ENCODE results near the gene TBC1D24.
A peak's percentile ranks its signal among the peaks of the same experiment; 100 is the strongest.

Gene TBC1D24

DNA sequence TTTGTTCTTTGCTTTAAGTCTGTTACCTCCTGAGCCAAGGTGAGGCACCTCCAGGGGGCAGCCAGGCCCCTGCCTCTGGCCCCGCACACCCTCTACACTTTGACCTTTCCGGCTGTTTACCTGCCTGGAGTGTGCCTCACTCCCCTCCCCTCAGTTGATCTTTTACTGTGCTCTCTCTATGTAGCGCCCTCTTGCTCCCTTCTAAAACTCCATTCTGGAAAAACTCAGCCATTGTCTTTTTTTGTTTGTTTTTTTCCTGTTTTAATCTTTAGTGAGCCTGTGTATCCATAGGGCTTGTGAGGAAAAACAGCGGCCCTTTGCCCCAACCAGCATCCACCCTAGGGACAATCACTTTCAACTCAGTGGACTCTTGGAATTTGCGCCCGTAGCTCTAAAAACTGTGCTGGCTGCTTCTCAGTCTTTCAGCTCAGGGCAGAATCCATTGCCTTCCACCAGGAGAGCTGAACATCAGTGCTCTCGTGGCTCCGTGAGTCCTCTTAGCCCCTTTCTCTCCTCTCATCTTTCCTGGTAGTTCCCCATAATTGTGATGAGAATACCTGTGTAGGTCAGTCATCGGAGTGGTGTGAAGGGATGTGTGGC is 49.5 kb downstream of the TBC1D24 start:
- peaks cover 43 to 52% of the 10 kb centered on the region in 2 donors for H3K36me3 Mint-ChIP-seq
- H3K4me1 Mint-ChIP-seq = peaks cover 20 to 36% of the 10 kb centered on the region in 2 donors
- DNase-seq (no peak), ATAC-seq (replicated peaks) (no peak)
- no peak overlapping the region for H3K4me3 Mint-ChIP-seq
- H3K27me3 Mint-ChIP-seq = no peaks in the 10 kb centered on the region
- H3K9me3 Mint-ChIP-seq = no peaks in the 10 kb centered on the region
- peak overlapping the region; percentile 40 for H3K27ac Mint-ChIP-seq

GRCh38 chr16:2526135-2526534 is 51.2 kb downstream of the TBC1D24 start:
- H3K4me1 Mint-ChIP-seq = peaks cover 19 to 40% of the 10 kb centered on the region in 2 donors
- no peaks in the 10 kb centered on the region for H3K27me3 Mint-ChIP-seq
- H3K36me3 Mint-ChIP-seq = peaks cover 38 to 50% of the 10 kb centered on the region in 2 donors
- ATAC-seq (replicated peaks) = no peak
- no peak for DNase-seq
- H3K9me3 Mint-ChIP-seq = no peaks in the 10 kb centered on the region
- H3K4me3 Mint-ChIP-seq = no peak overlapping the region
- no peak overlapping the region for H3K27ac Mint-ChIP-seq

- no peaks in the 10 kb centered on the region for H3K27me3 Mint-ChIP-seq
- no peak for DNase-seq
- H3K36me3 Mint-ChIP-seq = peaks cover 35 to 47% of the 10 kb centered on the region in 2 donors
- ATAC-seq (replicated peaks) = no peak
- H3K27ac Mint-ChIP-seq = no peak overlapping the region
- H3K4me1 Mint-ChIP-seq = peaks cover 24 to 45% of the 10 kb centered on the region in 2 donors
- H3K4me3 Mint-ChIP-seq = peak overlapping the region in 1 of 2 donors; percentile 48
- H3K9me3 Mint-ChIP-seq = no peaks in the 10 kb centered on the region
Observed at GRCh38 chr16:2527071-2527783, 52.3 kb downstream of the TBC1D24 start.

GRCh38 chr16:2527784-2528100 is 52.8 kb downstream of the TBC1D24 start:
- Mint-ChIP-seq H3K27ac (no peak overlapping the region), H3K36me3 (peaks cover 35 to 47% of the 10 kb centered on the region in 2 donors), H3K9me3 (no peaks in the 10 kb centered on the region), H3K4me3 (no peak overlapping the region), H3K4me1 (peaks cover 29 to 51% of the 10 kb centered on the region in 2 donors), H3K27me3 (no peaks in the 10 kb centered on the region)
- DNase-seq (no peak), ATAC-seq (replicated peaks) (no peak)

- DNase-seq = no peak
- Mint-ChIP-seq H3K27ac (no peak overlapping the region), H3K4me3 (no peak overlapping the region), H3K9me3 (no peaks in the 10 kb centered on the region), H3K27me3 (no peaks in the 10 kb centered on the region), H3K4me1 (peaks cover 29 to 48% of the 10 kb centered on the region in 2 donors), H3K36me3 (peaks cover 33 to 43% of the 10 kb centered on the region in 2 donors)
- ATAC-seq (replicated peaks) = no peak
Observed at GRCh38 chr16:2528161-2529060, 53.5 kb downstream of the TBC1D24 start.

DNA sequence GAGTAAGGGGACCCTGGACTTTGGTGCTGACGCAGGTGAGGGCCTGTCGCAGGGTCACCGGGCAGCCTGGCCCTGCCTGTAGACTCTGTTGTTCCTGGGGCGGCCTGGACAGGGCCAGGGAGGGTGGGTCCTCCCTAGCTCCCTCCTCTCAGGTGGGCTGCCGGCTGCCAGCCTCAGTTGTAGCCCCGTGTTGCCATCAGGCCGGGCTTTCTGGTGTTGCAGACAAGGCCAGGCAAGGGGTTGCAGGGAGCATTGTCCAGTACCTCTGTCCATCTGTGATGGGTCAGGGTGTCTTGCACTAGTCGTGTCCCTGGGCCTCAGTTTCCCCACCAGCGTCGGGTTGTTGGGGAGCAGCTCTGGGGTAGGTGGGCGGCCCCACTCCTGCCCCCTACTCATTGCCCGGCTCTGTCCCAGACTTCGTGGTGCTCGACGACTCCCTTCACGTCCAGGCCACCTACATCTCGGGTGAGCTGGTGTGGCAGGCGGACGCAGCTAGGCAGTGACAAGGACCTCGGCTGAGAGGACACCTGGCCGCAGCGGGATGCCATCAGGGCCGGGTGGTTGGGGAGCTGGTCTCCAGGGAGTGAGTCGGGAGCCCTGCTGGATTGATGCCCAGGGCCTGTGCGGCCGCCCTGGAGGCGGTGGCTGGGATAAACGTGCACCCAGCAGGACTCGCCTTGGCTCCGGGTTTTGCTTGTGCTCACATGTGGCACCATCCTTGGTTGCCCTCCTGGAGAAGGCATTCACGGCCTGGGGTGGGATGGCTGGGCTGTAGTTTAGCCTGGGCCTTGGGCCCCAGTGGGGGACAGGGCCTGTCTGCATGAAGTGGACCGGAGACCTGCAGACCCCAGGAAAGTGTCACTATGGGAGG is 54.4 kb downstream of the TBC1D24 start:
- Mint-ChIP-seq H3K27me3 (no peaks in the 10 kb centered on the region), H3K4me3 (no peak overlapping the region), H3K4me1 (peaks cover 24 to 39% of the 10 kb centered on the region in 2 donors), H3K9me3 (no peaks in the 10 kb centered on the region), H3K36me3 (peaks cover 26 to 34% of the 10 kb centered on the region in 2 donors), H3K27ac (peak overlapping the region; percentile 42)
- no peak for ATAC-seq (replicated peaks)
- DNase-seq = no peak

DNA sequence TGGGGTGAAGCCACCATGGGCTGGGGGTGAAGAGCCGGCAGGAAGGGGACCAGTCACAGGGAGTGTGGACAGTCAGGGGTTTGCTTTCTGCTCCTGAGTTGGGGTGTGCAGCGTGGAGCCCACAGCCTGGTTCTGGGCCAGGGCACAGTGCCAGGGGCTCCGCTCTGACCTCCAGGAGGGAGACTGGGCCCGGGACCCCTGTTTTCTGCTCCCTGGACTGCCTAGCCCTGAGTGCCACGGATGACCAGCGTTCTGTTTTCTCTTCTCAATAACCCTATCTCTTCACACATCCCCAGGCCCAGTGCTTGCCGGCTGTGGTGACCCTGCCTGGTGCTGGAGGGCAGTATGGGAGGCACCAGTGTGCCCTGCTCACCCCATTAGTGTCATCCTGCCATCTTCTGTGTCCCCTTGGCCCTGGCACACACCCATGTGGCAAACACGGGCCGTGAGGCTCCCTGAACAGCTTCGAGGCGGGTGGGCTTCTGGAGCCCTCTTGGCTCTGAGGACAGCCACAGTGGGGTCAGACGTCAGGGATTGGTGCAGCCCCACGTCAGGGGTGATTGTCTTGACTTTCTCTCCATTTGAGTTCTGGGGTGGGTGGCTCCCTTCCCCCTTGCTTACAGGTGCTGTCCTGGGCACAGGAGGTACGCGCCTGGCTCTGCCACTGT is 55.2 kb downstream of the TBC1D24 start:
- Mint-ChIP-seq H3K4me3 (peak overlapping the region in 1 of 2 donors; percentile 52), H3K36me3 (peaks cover 20 to 26% of the 10 kb centered on the region in 2 donors), H3K9me3 (no peaks in the 10 kb centered on the region), H3K4me1 (peaks cover 21 to 35% of the 10 kb centered on the region in 2 donors), H3K27ac (peak overlapping the region; percentile 99), H3K27me3 (no peaks in the 10 kb centered on the region)
- DNase-seq = no peak
- ATAC-seq (replicated peaks) = no peak

DNA sequence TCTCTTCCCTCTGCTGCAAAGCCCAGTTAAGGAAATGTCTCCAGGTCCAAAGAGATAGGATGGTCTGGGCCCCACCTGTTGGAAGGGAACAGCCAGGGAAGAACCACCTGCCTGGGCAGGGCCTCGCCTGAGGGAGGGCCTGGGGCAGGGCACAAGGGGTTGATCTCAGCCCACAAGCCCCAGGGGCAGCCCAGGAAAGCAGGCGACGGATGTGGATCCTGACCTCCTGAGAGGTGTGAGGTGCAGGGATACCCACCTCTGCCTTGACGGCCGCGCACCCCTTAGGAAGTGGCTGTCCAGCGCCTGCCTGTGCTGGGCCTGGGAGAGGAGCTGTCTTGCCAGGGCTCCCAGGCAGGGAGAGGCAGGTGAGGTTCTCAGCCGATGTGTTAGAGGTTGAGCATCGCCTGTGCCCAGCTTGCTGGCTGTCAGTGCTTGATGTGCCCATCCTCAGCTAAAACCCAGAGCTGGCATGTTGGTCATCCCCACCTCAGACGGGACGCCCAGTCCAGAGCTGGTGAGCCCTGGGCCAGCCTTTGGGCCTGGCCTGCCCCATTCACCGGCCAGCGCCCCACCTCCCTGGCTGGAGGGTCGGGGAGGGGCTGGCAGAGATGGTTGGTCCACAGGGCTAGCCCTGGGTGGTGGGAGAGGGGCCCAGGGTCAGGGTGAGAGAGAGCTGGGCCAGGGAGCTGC is 55.8 kb downstream of the TBC1D24 start:
- no peak for DNase-seq
- peak overlapping the region; percentile 99 for H3K27ac Mint-ChIP-seq
- peak overlapping the region; percentile 91 to 97 for H3K4me3 Mint-ChIP-seq
- no peak for ATAC-seq (replicated peaks)
- H3K27me3 Mint-ChIP-seq = no peaks in the 10 kb centered on the region
- peaks cover 21 to 35% of the 10 kb centered on the region in 2 donors for H3K4me1 Mint-ChIP-seq
- peaks cover 19 to 25% of the 10 kb centered on the region in 2 donors for H3K36me3 Mint-ChIP-seq
- no peaks in the 10 kb centered on the region for H3K9me3 Mint-ChIP-seq

DNA sequence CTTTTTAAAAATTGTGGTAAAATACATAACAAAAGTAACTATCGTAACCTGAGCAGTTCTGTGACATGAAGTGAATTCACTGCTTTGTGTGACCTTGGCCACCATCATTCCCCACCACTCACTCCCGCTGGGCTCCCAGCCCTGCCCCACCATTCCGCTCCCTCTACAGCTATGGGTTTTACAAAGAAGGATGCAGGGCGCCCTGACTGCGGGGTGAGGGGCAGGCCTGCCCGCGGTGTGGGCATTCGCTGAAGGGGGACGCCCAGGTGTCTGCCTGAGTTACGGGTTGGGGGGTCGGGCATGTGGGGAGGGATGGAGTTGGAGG is 56.4 kb downstream of the TBC1D24 start, which contains the start of gene CEMP1:
Gene CEMP1, minus strand, starts transcription at position 38 of the 325 bp plus-strand sequence. CDS start 335 bp downstream, outside the sequence.
- H3K36me3 Mint-ChIP-seq = peaks cover 14 to 20% of the 10 kb centered on the region in 2 donors
- H3K27me3 Mint-ChIP-seq = no peaks in the 10 kb centered on the region
- peaks cover 21 to 37% of the 10 kb centered on the region in 2 donors for H3K4me1 Mint-ChIP-seq
- peak within 1 kb of the TSS; percentile 99 for H3K27ac Mint-ChIP-seq
- ATAC-seq (replicated peaks) (no peak), DNase-seq (no peak)
- peak within 1 kb of the TSS; percentile 91 to 97 for H3K4me3 Mint-ChIP-seq
- no peaks in the 10 kb centered on the region for H3K9me3 Mint-ChIP-seq

DNA sequence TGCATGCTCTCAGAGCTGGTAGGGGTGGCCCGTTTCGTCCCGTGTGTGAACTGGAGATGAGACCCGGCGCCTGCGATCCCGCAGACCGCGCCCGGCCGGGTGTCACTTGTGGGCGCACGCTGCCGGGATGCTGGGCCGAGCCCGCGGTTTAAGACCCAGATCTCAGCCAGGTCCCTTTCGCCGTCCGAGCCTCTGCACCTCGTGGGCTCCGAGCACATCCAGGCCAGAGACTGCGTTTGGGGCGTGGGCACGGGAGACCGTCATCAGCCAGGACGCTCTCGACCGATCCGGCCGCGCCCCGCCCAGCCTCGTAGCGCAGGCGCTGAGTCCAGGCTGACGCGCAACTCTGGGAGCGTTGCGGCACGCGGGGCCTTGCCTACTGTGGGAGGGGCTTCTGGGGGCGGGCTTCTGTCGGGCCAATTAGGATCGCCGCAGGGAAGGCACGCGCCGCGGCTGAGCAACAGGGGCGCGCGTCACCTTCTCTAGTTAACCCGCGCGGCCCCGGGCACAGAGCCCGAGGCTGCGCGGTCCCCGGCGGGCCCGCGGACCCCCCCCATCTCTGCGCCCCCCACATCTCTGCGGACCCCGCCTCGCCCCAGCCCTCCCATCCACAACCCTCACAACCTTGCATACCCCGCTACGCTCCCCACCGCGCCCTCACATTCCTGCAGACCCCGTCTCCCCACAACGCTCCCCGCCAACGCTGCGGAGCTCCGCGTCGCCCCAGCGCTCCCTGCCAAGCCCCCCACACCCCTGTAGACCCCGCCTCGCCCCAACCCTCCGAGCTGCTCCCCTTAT is 57.0 kb downstream of the TBC1D24 start:
- Mint-ChIP-seq H3K9me3 (no peaks in the 10 kb centered on the region), H3K27ac (peak overlapping the region; percentile 99), H3K4me1 (peaks cover 22 to 42% of the 10 kb centered on the region in 2 donors), H3K36me3 (peaks cover 9 to 16% of the 10 kb centered on the region in 2 donors), H3K4me3 (peak overlapping the region; percentile 91 to 97), H3K27me3 (no peaks in the 10 kb centered on the region)
- DNase-seq (peak; percentile 96), ATAC-seq (replicated peaks) (peak; percentile 90)

DNA sequence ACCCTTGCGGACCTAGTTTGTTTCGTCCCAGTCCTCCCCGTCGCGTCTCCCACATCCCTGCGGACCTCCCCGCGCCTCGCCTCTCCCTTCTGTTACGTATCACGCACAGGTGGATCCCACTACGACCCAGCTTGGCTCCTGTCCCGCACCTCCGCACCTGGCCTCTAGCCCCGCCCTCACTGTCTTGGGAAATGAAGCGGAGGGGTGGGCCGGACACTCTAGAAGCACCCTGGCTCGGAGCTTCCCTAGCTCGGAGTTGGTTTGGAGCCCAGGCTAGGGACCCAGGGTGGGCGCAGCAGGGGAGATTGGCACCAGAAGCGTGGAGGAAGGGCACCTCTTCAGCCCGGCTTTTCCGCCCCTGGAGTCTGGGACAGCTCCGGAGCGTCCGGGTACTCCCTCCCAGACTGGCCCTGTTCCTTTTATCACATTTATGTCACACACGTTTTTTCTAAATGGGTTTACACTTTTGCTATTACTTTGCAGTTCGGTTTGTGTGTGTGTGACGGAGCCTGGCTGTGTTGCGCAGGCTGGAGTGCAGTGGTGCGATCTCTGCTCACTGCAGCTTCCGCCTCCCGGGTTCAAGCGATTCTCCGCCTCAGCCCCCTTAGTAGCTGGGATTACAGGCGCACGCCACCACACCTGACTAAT is 57.7 kb downstream of the TBC1D24 start:
- H3K36me3 Mint-ChIP-seq = peaks cover 7 to 11% of the 10 kb centered on the region in 2 donors

More for the DNA sequence above, 57.7 kb downstream of the TBC1D24 start:
- DNase-seq (peak; percentile 70), ATAC-seq (replicated peaks) (peak; percentile 41 to 44)
- Mint-ChIP-seq H3K4me1 (peaks cover 25 to 47% of the 10 kb centered on the region in 2 donors), H3K27ac (peak overlapping the region; percentile 99), H3K4me3 (peak overlapping the region; percentile 91 to 97), H3K27me3 (no peaks in the 10 kb centered on the region), H3K9me3 (no peaks in the 10 kb centered on the region)

Data from stimulated activated naive B cell treated with anti-CD40 and anti-IgM and Interleukin-4, amounts not matched to agents 10 μg/mL and 1 μg/mL and 100 μg/mL, for 72 hours (primary cell).